CD4-positive, alpha-beta T cell treated with Interleukin-15 for 4 hours (primary cell): Measurements from ENCODE around the gene SERPINB1.

Source experiments
- DNase-seq: peaks from one replicate; pipeline ENCODE4 v3.0.0-alpha.2; 2020; ENCODE audit warnings: low spot score

Gene SERPINB1

DNA sequence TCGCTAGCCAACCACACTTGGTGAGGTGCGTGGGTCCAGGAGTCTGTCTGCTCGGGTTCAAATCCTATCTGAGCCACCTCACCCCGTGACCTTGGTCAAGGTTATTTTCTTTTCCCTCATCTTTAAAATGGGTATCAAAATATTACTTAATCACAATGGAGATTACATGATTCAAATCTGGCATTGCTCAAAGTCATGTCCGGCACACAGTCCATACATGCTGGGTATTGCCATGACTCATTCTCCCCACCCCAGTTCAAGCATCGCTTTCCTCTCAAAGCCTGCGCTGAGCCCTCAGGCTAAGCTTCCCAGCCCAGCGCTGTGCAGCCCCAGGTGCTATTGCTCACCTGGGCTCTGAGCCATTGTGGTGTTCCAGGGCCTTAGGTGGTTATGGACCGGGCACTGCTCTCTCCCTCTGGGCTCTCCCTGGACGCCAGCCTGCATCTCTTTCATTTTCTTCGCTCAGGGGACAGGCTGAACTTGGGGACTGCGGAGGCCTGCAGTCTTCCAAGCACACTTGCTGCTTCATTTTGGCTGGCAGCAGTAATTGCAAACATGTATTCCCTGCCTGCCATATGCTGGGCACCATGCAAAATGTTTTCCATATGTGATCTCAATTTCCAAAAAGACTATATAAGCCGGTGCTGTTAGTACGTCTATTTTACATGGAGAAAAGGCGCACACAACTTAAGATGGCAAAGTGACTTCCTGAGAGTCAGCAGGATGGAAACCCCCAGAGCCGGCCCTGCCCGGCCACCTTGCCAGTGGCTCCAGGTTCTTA lies 49.1 kb downstream of the SERPINB1 start:
- no peak for DNase-seq

DNA sequence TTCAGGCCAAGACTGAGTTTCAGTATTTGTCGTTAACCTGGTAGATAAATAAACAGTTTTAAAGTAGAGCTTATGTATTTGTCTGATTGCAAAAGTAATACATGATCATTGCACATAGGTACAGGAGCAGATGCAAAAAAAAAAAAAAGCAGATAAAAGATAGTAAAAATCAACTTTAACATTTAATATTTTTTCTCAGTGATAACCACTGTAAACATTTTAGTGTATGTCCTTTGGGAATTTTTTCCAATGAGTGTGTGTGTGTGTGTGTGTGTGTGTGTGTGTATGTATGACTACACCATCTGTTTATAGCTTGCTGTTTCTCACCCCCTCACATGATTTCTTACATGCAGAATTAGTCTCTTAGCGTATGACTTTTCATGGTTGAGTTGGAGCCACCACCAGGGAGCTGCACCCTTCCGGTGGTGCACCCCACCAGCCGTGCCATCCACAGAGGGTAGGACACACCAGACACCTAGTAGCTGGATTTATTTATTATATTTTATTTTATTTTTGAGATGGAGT lies 50.2 kb downstream of the SERPINB1 start:
- no peak for DNase-seq

- peak; percentile 61 for DNase-seq
These were observed 50.8 kb downstream of the SERPINB1 start for GRCh38 chr6:2790588-2791449.

DNA sequence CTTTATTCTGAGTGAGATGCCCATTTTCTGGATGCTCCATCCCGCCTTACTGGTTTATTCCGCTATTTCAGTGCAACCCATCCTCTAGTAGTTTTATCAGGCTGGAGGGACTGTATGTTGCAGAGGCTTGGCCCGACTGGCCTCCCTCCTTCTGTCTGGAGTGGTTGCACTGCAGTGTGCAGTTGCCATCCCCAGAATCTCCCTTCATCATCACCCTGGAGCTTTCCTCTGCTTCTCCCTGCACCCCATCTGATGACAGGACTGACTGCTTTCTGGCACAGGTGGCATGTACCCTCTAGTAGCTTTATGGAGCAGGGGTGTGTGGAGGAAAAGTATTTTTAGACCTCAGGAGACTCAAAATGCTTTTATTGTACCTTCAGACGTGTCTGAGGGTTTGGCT lies 55.4 kb downstream of the SERPINB1 start:
- DNase-seq: no peak

GRCh38 chr6:2784930-2785329 lies 56.7 kb downstream of the SERPINB1 start:
- DNase-seq: no peak

DNA sequence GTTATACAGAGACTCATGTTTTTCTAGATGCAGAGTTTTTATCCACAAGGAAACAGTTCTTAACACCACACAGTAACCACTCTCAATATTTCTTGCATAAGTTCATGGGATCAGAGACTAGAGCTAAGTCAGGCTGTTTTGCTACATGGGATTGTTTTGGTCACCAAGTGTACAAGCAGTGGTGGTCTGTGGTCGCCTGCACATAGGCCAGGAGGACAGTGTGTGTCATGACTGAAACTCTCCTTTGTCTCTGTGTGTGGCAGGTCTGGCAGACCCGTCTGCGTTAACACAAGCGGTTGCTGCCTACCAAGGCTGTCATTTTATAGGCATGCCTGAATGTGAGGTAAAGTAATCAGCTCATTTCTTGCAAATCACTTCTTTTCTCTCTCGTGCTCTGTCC lies 57.6 kb downstream of the SERPINB1 start:
- no peak for DNase-seq

DNA sequence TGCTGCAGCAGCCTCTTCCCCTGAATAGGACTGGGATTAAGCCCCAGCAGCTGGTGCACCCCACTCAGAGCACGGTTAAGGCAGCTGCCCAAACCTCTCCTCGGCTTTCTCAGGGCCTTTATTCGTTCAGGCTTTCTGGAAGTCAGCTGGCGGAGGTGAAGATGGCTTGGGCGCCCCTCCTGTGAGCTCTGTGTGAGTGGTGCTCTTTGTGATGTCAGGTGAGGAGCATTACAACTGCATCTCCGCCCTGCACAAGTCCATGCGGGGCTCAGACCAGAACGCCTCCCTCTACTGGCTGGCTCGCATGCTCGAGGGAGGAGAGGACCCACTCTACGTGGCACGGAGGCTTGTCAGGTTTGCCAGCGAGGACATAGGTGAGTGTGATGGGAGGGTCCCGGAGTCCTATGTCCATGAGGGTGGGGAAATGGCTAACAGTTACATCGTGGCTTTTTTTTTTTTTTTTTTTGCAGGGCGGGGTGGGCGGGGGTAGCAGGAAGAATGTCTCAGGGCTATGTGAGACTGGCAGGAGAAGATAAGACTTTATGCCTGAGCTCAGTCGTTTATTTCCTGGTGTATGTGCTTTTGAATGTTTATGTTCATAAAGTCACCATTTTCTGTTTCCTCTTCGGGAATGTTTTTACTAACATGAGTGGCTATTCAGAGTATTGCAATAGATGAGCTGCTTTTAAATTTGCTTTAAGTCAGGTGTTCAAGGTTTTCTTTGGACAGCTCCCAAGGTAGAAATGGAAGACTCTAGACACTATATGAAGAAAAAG lies 58.3 kb downstream of the SERPINB1 start:
- DNase-seq: no peak

DNA sequence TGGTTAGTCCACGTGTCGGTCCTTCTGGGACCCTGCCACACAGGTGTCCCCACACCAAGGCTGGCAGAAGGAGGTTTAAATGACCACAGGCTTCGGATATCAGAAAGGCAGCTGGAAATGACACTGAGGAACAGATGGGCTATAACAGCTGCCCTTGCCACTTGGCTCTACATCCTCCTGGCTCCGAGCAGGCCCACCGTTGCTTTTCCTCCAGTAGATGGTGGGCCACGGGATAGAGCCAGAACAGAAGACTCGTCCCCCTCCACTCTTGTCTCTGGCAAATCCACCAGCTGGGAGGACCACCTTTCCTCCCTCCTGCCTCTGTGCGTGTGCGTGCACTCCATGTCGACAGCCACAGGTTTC lies 58.9 kb downstream of the SERPINB1 start:
- no peak for DNase-seq

GRCh38 chr6:2782356-2782708 lies 59.3 kb downstream of the SERPINB1 start:
- no peak for DNase-seq
